Activated gamma-delta T cell (primary cell): ENCODE results near the gene IFFO2.
A peak's percentile ranks its signal among the peaks of the same experiment; 100 is the strongest.

ENCODE experiments used
- DNase-seq: peaks from one replicate; lab custom pipeline; 2025; lab: John Stamatoyannopoulos, UW

Gene IFFO2

GRCh38 chr1:18936814-18937481 lies 19.5 kb downstream of the IFFO2 start:
- no peak for DNase-seq

- DNase-seq: no peak
These were observed 20.0 kb downstream of the IFFO2 start for GRCh38 chr1:18936471-18936813.

- DNase-seq: no peak
These were observed 22.1 kb downstream of the IFFO2 start for GRCh38 chr1:18934205-18935000.

GRCh38 chr1:18932879-18933278 lies 23.6 kb downstream of the IFFO2 start:
- no peak for DNase-seq

- no peak for DNase-seq
These were observed 24.1 kb downstream of the IFFO2 start for GRCh38 chr1:18932387-18932786.

GRCh38 chr1:18931730-18932129 lies 24.7 kb downstream of the IFFO2 start:
- no peak for DNase-seq

GRCh38 chr1:18929686-18930085 lies 26.8 kb downstream of the IFFO2 start:
- DNase-seq: no peak

GRCh38 chr1:18928985-18929384 lies 27.5 kb downstream of the IFFO2 start:
- no peak for DNase-seq

- DNase-seq: no peak
These were observed 28.1 kb downstream of the IFFO2 start for GRCh38 chr1:18928406-18928805.

- DNase-seq: no peak
These were observed 28.7 kb downstream of the IFFO2 start for GRCh38 chr1:18927654-18928272.

GRCh38 chr1:18927082-18927653 lies 29.3 kb downstream of the IFFO2 start:
- DNase-seq: peak; percentile 31

GRCh38 chr1:18926315-18927081 lies 30.0 kb downstream of the IFFO2 start:
- peak; percentile 27 for DNase-seq

GRCh38 chr1:18925279-18925678 lies 31.2 kb downstream of the IFFO2 start:
- no peak for DNase-seq

- DNase-seq: no peak
These were observed 32.2 kb downstream of the IFFO2 start for GRCh38 chr1:18924221-18924691.

- no peak for DNase-seq
These were observed 32.7 kb downstream of the IFFO2 start for GRCh38 chr1:18923756-18924211.

- DNase-seq: no peak
These were observed 33.4 kb downstream of the IFFO2 start for GRCh38 chr1:18922848-18923755.

- no peak for DNase-seq
These were observed 34.2 kb downstream of the IFFO2 start for GRCh38 chr1:18922319-18922726.

GRCh38 chr1:18921516-18922251 lies 34.8 kb downstream of the IFFO2 start:
- no peak for DNase-seq

- no peak for DNase-seq
These were observed 35.5 kb downstream of the IFFO2 start for GRCh38 chr1:18920931-18921330.

GRCh38 chr1:18919956-18920355 lies 36.5 kb downstream of the IFFO2 start:
- no peak for DNase-seq
